Activated CD4-positive, alpha-beta T cell treated with anti-CD3 and anti-CD28 coated beads, Interleukin-2, amount 50 U/mL, for 48 hours (primary cell): ENCODE data around the gene ATP1B2.

Experiments used
- DNase-seq, 2 experiments: peaks; one replicate each; pipeline ENCODE4 v3.0.0-alpha.2; 2020

ATP1B2 gene

DNA sequence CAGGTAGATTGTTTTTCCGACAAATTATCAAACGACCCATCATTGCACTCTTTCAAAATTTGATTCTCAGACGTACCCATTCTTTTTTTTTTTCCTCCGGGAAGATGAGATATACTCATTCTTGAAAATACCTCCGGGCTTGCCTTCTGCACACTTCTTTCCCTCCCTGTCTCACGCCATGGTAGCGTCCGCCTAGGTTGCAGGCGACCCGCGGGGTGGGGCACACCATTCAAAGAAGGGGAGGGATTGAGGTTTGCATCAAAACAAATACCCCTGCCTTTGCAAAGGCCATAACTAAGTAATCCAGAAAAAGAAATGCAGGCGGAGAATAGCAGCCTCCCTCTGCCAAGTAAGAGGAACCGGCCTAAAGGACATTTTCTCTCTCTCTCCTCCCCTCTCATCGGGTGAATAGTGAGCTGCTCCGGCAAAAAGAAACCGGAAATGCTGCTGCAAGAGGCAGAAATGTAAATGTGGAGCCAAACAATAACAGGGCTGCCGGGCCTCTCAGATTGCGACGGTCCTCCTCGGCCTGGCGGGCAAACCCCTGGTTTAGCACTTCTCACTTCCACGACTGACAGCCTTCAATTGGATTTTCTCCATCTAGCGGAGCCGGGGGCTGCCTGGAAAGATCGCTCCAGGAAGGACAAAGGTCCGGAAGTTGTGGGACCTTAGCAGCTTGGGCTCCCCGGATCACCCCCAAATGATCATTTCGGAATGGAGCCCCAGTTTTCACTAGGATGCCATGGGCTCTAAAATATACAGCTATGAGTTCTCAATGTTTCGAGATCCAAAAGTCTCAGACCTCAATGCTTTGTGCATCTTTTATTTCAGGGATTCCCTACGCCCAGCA lies 35.7 kb downstream of the ATP1B2 start:
- DNase-seq = peak; percentile 78 to 84

- peak; percentile 86 to 90 for DNase-seq
Measured at GRCh38 chr17:7687072-7687907, 36.6 kb downstream of the ATP1B2 start, which contains the start of gene TP53. TP53 (minus strand) TSS chr17:7687490; CDS start chr17:7676594, 10,896 bp downstream.

DNA sequence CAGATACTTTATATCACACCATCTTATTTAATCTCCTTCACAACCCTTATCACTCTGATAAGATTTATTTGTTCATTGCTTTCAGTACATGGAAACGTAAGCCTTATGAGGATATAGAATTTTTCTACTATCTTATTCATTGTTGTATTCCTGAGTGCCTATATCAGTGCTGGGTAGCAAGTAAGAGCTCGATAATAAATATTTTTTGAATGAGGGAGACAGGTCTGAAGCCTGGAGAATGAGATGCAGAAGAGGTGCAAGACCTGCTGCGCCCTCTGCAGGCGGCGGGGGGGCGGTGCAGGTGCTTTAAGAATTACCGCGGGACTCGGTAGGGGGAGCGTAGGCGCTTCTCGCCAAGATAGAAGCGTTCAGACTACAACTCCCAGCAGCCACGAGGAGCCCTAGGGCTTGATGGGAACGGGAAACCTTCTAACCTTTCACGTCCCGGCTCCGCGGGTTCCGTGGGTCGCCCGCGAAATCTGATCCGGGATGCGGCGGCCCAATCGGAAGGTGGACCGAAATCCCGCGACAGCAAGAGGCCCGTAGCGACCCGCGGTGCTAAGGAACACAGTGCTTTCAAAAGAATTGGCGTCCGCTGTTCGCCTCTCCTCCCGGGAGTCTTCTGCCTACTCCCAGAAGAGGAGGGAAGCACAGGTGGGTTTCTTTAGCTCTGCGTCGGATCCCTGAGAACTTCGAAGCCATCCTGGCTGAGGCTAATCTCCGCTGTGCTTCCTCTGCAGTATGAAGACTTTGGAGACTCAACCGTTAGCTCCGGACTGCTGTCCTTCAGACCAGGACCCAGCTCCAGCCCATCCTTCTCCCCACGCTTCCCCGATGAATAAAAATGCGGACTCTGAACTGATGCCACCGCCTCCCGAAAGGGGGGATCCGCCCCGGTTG lies 37.4 kb downstream of the ATP1B2 start, which contains the start of gene WRAP53:
Gene WRAP53, plus strand, starts transcription at position 570 of the 900 bp plus-strand sequence. Its CDS starts 172 bp downstream, at position 742.
- DNase-seq = peak; percentile 96 to 98

DNA sequence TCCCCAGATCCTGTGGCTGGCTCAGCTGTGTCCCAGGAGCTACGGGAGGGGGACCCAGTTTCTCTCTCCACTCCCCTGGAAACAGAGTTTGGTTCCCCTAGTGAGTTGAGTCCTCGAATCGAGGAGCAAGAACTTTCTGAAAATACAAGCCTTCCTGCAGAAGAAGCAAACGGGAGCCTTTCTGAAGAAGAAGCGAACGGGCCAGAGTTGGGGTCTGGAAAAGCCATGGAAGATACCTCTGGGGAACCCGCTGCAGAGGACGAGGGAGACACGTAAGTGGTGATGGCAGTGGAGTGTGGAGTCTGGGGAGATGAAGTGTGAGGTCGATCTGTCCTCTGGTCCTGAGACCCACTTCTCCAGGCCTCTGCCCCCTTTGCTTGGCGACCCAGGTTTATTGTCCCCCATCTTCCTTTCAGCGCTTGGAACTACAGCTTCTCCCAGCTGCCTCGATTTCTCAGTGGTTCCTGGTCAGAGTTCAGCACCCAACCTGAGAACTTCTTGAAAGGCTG lies 38.1 kb downstream of the ATP1B2 start:
- DNase-seq = peak in 1 of 2 experiments; percentile 12

DNA sequence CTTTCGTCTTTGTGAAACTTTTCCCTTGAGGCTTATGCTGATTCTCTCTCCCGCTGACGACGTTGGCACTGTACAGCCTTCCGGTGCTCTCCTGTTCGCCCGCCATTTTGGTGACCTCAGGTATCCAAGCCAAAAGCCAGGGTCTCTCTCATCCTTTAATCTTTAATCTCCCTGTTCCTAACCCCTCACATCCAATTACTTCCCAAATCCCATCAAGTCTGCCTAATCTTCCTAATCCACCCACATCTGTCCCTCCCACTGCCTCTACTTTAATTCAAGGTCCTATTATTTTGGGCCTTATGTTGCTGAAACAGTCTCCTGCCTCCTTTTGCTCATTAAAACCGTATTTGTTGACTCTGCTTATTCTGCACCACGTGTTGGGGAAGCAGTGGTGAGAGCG lies 44.9 kb downstream of the ATP1B2 start:
- no peak for DNase-seq

DNA sequence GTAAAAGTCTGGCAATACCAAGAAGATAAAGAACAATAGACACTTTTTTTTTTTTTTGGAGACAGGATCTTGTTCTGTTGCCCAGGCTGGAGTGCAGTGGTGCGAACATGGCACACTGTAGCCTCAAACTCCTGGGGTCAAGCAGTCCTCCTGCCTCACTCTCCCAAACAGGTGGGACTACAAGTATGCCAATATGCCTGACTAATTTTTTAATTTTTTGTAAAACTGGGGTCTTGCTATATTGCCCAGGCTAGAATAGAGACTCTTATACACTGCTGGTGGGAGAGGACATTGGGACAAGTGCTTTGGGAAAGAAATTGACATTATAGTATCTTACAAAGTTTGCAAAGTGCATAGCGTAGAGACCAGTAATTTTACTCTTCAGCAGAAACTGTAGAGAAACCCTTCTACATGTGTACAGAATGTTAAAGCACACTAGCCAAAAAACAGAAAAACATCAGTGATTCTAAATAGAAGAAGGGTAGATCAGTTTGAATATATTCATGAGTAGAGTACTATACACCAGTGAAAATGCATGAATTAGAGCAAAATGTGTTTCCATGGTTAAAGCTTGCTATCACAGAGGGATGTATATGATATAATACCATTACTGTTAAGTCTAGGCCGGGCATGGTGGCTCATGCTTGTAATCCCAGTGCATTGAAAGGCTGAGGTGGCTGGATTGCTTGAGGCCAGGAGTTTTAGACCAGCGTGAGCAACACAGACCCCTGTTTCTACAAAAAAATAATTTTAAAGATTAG lies 47.3 kb downstream of the ATP1B2 start:
- DNase-seq = no peak

DNA sequence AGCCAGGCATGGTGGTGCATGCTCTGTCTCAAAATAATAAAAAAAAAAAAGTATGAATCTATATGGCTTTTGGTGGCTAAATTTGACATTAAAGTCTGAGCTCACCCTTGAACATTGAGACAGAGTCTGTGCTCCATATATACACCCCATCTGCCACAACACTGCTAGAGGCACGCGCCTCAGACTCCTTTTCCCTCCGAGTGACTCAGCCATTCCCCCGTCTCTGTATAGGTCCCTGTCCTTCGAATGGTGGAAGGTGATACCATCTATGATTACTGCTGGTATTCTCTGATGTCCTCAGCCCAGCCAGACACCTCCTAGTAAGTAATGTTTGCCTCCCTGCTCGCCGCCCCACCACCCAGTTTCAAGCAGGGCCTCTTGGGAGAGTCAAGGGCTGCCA lies 49.8 kb downstream of the ATP1B2 start:
- DNase-seq = no peak

DNA sequence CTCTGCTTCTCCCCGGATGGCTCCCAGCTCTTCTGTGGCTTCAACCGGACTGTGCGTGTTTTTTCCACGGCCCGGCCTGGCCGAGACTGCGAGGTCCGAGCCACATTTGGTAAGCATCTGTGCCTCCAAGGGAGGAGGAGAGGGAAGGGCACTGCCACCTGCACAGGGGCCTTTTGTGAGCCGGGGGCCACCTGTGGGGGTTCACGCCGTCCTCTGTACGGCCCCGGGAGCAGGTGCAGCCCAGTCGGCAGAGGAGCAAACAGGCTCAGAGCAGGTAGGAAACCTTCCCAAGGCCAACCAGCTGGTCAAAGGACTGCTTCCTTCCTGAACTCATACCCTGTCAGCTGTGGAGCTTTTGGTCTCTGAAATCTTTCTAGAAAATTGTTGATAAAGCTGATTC lies 51.0 kb downstream of the ATP1B2 start:
- DNase-seq = no peak

DNA sequence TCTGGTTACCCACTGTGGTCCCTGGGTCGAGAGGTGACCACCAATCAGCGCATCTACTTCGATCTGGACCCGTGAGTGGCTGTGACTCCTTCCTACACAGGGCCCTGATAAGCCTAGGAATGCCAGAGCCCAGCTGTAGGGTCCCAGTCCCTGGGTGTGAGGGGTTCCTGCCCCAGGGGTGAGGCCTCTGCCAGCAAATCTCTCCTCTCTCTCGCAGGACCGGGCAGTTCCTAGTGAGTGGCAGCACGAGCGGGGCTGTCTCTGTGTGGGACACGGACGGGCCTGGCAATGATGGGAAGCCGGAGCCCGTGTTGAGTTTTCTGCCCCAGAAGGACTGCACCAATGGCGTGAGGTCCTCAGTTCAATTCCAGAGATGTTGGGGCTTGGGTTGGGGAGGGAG lies 52.0 kb downstream of the ATP1B2 start:
- DNase-seq = no peak

DNA sequence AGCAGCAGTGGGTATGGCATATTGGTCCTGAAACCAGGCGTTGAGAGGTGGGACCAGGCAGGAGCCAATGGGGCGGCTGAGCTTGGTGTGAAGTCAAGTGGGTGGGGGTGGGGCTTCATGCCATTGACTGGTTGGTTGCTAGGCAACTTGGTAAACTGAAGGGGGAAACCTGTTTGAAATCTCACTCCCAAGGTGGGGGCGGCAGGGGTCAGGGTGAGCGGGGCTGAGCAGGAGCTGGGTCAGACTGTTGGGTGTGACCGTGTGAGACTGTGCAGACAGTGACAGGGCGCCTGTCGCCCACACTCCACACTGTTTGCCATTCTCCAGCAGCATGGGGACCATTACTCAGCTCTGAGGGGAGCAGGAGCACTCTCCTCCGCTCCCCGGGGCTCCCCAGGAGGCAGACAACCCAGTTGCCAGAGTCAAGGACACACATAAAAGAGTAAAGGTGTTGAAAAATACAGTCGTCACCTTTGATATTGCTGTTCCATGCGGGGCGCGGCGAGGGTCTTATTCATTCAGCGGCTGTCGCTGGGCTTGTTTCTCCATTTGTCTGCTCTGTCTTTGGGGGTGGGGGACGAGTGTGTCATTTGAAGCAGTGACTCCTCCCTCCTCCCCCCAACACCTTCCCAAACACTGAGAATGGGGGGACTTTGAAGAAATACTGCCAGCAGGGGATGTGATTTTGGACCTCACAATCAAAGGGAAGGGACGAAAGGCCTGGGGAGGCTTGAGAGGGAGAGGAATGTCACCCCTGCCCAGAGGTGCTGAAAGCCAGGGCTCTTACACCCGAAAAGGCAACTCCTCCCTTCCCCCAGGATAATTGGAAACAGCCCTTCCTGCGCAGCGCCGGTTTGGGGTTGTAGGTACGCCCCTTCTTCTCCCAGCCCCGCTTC lies 53.1 kb downstream of the ATP1B2 start:
- DNase-seq = no peak

DNA sequence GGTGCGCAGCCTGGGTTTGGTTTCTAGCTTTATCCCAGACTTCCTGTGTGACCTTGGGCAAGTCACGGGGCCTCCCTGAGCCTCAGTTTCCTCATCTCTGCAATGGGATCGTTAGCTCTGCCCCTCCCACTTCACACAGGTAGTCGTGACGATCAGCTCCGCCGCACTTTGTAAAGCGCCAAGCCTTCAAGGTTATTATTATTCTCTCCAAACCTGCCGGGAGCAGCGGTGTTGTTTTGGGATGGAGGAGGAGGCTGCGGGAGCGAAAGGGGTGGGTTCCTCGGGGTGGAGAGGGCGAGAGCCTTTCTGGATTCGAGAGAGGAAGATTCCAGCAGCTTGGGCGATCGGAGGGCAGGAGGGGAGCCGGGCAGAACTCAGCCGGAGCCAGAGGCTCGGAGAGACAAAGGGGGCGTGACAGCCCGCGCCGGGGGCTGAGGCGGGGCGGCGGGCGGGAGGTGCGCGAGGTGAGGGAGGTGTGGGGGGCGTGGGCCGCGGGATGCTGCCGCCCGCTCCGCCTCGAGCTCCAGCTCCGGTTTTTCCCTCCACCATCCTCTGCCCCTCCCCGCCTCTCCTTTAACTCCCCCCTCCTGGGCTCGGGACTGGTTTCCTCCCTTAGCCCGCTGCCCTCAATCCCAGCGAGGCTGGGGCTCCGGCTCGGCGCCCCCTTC lies 54.0 kb downstream of the ATP1B2 start, which contains the start of gene EFNB3:
Gene EFNB3, plus strand, starts transcription at position 602 of the 668 bp plus-strand sequence. CDS start 397 bp downstream, outside the sequence.
- DNase-seq = no peak

DNA sequence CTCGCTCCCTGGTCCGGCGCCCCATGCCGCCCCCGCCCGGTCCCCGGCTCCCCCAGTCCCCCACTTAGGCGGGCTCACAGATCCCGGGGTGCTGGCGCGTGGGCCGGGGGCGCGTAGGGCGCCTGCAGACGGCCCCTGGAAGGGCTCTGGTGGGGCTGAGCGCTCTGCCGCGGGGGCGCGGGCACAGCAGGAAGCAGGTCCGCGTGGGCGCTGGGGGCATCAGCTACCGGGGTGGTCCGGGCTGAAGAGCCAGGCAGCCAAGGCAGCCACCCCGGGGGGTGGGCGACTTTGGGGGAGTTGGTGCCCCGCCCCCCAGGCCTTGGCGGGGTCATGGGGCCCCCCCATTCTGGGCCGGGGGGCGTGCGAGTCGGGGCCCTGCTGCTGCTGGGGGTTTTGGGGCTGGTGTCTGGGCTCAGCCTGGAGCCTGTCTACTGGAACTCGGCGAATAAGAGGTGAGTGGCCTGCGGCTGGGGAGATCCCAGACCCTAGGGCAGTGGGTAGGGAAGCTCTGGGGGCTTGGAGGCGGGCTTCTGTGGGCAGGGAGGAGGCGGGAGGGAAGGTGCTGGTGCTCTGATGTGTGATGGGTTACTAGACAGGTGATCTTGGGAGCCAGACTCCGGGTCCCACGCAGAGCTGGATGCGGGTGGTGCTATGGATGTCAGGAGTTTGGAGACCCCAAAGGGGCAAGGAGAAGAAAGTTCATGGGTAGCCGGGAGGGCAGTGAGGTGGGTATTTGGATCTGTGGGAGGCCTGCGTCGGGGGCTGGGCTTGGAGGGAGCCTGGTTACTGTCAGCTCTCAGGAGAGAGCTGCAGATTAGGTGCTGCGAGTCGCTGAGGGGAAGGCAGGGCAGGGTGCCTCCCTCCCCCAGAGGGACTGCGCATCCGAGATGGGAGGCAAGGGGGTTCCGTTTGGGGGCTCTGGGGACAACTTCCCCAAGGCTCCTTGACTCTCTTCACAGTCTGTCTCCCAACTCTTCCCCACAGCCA lies 54.8 kb downstream of the ATP1B2 start:
- no peak for DNase-seq

- DNase-seq = no peak
Measured at GRCh38 chr17:7706631-7707354, 56.1 kb downstream of the ATP1B2 start.
